ENCODE results near the gene CREB5.

CREB5 gene

GRCh38 chr7:28675429-28675828 is 263.1 kb downstream of the CREB5 start:
- no peaks in the 10 kb centered on the region for H3K36me3 ChIP-seq (ENCODE audit: insufficient read depth, low read length)
- no peaks in the 10 kb centered on the region for H4K20me1 ChIP-seq (ENCODE audit: insufficient read depth, low read length, poor library complexity, severe bottlenecking)
- no peak for TF ChIP-seq EZH2phosphoT487 (IDR thresholded peaks at IDR 0.05; ENCODE audit: borderline replicate concordance)
- TF ChIP-seq, protein P1, sequence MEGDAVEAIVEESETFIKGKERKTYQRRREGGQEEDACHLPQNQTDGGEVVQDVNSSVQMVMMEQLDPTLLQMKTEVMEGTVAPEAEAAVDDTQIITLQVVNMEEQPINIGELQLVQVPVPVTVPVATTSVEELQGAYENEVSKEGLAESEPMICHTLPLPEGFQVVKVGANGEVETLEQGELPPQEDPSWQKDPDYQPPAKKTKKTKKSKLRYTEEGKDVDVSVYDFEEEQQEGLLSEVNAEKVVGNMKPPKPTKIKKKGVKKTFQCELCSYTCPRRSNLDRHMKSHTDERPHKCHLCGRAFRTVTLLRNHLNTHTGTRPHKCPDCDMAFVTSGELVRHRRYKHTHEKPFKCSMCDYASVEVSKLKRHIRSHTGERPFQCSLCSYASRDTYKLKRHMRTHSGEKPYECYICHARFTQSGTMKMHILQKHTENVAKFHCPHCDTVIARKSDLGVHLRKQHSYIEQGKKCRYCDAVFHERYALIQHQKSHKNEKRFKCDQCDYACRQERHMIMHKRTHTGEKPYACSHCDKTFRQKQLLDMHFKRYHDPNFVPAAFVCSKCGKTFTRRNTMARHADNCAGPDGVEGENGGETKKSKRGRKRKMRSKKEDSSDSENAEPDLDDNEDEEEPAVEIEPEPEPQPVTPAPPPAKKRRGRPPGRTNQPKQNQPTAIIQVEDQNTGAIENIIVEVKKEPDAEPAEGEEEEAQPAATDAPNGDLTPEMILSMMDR (conservative IDR thresholded peaks at IDR 0.05; ENCODE audit: low read length), result no peak
- no peaks in the 10 kb centered on the region for H3K9me3 ChIP-seq (ENCODE audit: insufficient read depth, low read depth, low read length)
- no peaks in the 10 kb centered on the region for H3K4me1 ChIP-seq (ENCODE audit: insufficient read depth, low read length, poor library complexity, severe bottlenecking)
- no peaks in the 10 kb centered on the region for H3K27me3 ChIP-seq (ENCODE audit: insufficient read depth, low read length, poor library complexity, severe bottlenecking)
- H3K4me2 ChIP-seq (ENCODE audit: low read depth, low read length, poor library complexity, severe bottlenecking), result no peak overlapping the region
- H3K9me2 ChIP-seq (replicated peaks; ENCODE audit: low read depth, low read length), result no peaks in the 10 kb centered on the region
- H2AFZ ChIP-seq (ENCODE audit: low read length), result no peak overlapping the region
- H3K9ac ChIP-seq (ENCODE audit: low read depth, low read length, poor library complexity, severe bottlenecking), result no peak overlapping the region
- H3K4me3 ChIP-seq (ENCODE audit: low read length, poor library complexity, severe bottlenecking), result no peak overlapping the region
- no peaks in the 10 kb centered on the region for H3K79me2 ChIP-seq (ENCODE audit: insufficient read depth, low read length)
- H3F3A ChIP-seq (ENCODE audit: low read depth), result no peaks in the 10 kb centered on the region

GRCh38 chr7:28677668-28678067 is 265.4 kb downstream of the CREB5 start:
- no peak for TF ChIP-seq EZH2phosphoT487 (IDR thresholded peaks at IDR 0.05; ENCODE audit: borderline replicate concordance)
- TF ChIP-seq, protein P1 (conservative IDR thresholded peaks at IDR 0.05; ENCODE audit: low read length), result no peak
- H3K4me3 ChIP-seq (ENCODE audit: low read length, poor library complexity, severe bottlenecking), result no peak overlapping the region
- no peaks in the 10 kb centered on the region for H3K4me1 ChIP-seq (ENCODE audit: insufficient read depth, low read length, poor library complexity, severe bottlenecking)
- H4K20me1 ChIP-seq (ENCODE audit: insufficient read depth, low read length, poor library complexity, severe bottlenecking), result no peaks in the 10 kb centered on the region
- no peaks in the 10 kb centered on the region for H3K79me2 ChIP-seq (ENCODE audit: insufficient read depth, low read length)
- H3K27me3 ChIP-seq (ENCODE audit: insufficient read depth, low read length, poor library complexity, severe bottlenecking), result no peaks in the 10 kb centered on the region
- no peak overlapping the region for H3K9ac ChIP-seq (ENCODE audit: low read depth, low read length, poor library complexity, severe bottlenecking)
- H3K9me2 ChIP-seq (replicated peaks; ENCODE audit: low read depth, low read length), result no peaks in the 10 kb centered on the region
- no peaks in the 10 kb centered on the region for H3F3A ChIP-seq (ENCODE audit: low read depth)
- H3K9me3 ChIP-seq (ENCODE audit: insufficient read depth, low read depth, low read length), result no peaks in the 10 kb centered on the region
- no peak overlapping the region for H3K4me2 ChIP-seq (ENCODE audit: low read depth, low read length, poor library complexity, severe bottlenecking)
- H3K36me3 ChIP-seq (ENCODE audit: insufficient read depth, low read length), result no peaks in the 10 kb centered on the region
- H2AFZ ChIP-seq (ENCODE audit: low read length), result no peak overlapping the region

- H3K36me3 ChIP-seq (ENCODE audit: insufficient read depth, low read length), result no peaks in the 10 kb centered on the region
- no peak overlapping the region for H3K9ac ChIP-seq (ENCODE audit: low read depth, low read length, poor library complexity, severe bottlenecking)
- no peaks in the 10 kb centered on the region for H3K9me3 ChIP-seq (ENCODE audit: insufficient read depth, low read depth, low read length)
- H3K79me2 ChIP-seq (ENCODE audit: insufficient read depth, low read length), result no peaks in the 10 kb centered on the region
- H3K4me3 ChIP-seq (ENCODE audit: low read length, poor library complexity, severe bottlenecking), result no peak overlapping the region
- H2AFZ ChIP-seq (ENCODE audit: low read length), result no peak overlapping the region
- no peaks in the 10 kb centered on the region for H3K27me3 ChIP-seq (ENCODE audit: insufficient read depth, low read length, poor library complexity, severe bottlenecking)
- H3F3A ChIP-seq (ENCODE audit: low read depth), result no peaks in the 10 kb centered on the region
- no peak for TF ChIP-seq EZH2phosphoT487 (IDR thresholded peaks at IDR 0.05; ENCODE audit: borderline replicate concordance)
- TF ChIP-seq, protein P1 (conservative IDR thresholded peaks at IDR 0.05; ENCODE audit: low read length), result no peak
- no peaks in the 10 kb centered on the region for H3K4me1 ChIP-seq (ENCODE audit: insufficient read depth, low read length, poor library complexity, severe bottlenecking)
- no peaks in the 10 kb centered on the region for H3K9me2 ChIP-seq (replicated peaks; ENCODE audit: low read depth, low read length)
- no peak overlapping the region for H3K4me2 ChIP-seq (ENCODE audit: low read depth, low read length, poor library complexity, severe bottlenecking)
- H4K20me1 ChIP-seq (ENCODE audit: insufficient read depth, low read length, poor library complexity, severe bottlenecking), result no peaks in the 10 kb centered on the region
Observed at GRCh38 chr7:28678431-28678965, 266.2 kb downstream of the CREB5 start.

Data from Loucy (cell line).